Measurements from ENCODE around the gene TEX38.
A peak's percentile ranks its signal among the peaks of the same experiment; 100 is the strongest.
"Not testable (repeated sequence)": the region's sequence is repeated elsewhere in the genome, so short reads cannot be mapped to it uniquely, and the experiment has no call there.

The TEX38 gene

DNA sequence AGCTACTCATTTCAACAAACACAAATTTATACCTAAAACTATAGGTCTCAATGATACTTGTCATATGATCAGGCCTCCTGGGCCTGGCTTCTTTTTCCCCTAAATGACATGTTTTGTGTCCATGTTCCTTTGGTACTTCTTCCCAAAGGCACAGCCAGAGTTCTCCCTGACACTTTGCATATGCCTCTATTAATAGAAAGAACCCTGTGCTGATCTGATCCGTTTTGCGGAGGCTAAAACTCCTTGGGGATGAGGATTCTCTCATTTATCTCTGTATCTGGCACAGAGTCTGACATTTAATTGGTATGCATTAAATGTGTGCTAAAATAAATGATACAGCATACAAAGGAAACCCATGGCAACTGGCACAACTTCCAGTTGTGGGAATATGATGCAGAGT, 15.0 kb upstream of the TEX38 start:
- no peak for DNase-seq

DNA sequence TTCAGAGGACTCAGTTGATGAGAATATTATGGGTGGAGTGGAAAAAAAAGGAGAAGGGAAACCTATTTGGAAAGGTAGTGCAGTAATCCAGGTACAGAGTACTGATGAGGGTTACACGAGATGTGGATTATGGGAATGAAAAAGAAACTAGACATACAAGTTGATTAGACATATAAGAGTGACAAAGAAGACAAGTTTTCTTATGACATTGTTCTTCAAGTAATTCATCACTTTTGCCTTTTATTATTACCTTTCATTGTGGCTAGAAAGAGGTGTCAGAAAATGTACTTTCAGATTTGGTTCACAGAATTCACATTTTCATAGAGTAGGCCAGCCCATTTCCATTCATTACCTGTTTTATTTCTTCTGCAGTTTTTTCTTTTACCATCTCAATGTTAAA, 13.9 kb upstream of the TEX38 start:
- no peak for DNase-seq

DNA sequence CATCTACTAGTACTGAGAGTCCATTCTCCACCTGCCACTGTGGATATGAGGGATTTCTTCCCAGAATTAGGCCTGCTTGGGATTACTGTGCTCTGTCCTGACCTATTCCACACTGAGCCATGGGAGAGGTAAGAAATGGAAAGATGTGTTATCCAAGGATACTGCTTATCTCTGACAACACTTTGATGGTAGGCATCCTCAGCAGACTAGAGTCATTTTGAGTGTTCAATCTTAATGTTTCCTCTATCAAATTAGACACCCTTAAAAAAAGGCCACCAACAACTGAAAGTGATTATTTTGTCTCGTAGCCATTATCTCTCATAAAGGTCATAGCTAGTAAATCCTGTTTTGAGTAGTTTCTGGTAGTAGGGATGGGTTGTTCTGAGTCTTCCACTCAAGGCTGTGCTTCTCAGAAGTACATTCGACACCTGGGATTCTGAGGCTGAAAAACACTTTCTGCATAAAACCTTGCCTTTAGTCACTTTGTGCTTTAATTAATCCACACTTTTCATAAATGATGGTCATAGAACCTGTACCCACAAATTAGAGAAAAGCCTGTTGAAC, 12.3 kb upstream of the TEX38 start:
- no peak for DNase-seq

DNA sequence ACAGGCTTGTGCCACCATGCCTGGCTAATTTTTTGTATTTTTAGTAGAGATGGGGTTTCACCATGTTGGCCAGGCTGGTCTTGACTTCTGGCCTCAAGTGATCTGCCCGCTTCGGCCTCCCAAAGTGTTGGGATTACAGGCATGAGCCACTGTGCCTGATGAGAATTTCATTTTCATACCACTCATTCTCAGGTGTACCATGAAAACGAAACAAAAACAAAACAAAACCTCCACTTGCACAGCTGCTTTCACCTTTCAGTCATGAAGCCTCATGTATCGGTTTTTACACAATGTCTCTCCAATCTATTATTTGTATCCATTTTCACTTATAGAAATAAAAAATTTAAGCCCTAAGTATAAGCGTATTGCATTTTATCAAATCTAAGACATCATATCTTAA, 11.5 kb upstream of the TEX38 start:
- not testable (repeated sequence) for DNase-seq

DNA sequence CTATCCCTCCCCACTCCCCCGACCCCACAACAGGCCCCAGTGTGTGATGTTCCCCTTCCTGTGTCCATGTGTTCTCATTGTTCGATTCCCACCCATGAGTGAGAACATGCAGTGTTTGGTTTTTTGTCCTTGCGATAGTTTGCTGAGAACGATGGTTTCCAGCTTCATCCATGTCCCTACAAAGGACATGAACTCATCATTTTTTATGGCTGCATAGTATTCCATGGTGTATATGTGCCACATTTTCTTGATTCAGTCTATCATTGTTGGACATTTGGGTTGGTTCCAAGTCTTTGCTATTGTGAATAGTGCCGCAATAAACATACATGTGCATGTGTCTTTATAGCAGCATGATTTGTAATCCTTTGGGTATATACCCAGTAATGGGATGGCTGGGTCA, 8.7 kb upstream of the TEX38 start:
- DNase-seq = not testable (repeated sequence)

DNA sequence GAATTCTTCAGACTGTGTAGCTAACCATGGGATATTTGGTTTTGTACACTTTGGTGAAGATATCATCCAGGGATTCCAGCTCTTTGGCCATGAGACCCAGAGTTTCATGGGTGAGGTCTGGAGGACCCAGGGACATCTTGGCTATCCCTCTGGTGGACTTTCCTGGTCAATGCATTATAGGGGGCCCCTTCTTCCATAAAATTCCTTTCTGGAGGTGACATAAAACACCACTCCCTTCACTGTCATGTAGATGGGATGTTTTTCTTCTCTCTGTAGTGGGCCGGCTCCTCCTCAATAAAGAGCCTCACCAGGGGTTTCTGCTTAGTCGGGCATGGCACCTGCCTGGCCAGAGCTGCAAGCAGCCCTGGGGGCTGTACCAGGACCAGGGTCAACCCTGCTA, 5.7 kb upstream of the TEX38 start:
- DNase-seq = no peak

DNA sequence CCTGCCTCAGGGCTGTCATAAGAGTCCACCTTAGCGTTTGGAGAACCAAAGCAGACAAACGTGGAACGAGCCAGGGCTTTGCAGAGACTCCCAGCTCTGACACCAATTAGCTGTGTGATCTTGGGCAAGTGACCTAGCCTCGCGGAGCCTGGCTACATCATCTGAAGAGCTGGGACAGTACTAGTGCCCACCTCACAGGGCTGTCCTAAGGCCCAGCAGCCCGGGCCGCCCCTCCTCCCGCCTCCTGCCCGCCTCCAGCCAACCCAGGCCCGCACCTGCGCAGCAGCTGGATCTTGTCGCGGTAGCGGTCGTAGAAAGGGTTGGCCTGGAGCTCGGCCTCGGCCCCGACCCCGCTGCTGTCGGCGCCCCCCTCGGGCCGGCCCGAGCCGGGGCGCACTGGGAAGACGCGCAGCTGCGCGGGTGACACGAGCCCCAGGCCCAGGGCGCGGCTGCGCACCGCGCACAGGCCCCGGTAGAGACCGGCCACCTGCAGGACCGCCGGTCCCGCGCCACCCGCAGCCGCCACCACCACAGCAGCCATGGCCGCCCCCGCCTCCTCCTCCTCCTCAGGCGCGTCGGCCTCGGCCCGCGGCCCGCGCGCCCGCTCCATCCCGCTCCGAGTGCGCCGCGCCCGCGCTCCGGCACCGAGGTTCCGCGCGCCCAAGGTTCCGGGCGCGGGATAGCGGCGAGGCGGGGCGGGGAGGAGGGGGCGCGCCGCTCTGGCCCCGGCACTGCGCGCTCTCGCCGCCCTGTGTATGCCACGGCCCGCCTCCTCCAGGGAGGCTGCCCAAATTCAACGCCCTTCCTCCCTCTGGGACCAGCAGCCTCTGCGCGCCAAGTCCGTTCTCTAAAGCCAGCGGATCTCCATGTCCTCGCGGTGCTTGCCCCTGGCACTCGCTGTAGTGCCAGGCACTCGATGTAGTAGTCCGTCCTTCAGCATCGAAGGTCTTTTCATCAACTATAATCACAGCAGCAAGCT, 3.6 kb upstream of the TEX38 start, which contains the start of gene ATPAF1:
Gene ATPAF1 (minus strand): TSS at position 583 of the 979 bp plus-strand sequence. CDS start 42 bp downstream, at position 541.
- peak; percentile 36 to 42 for DNase-seq

DNA sequence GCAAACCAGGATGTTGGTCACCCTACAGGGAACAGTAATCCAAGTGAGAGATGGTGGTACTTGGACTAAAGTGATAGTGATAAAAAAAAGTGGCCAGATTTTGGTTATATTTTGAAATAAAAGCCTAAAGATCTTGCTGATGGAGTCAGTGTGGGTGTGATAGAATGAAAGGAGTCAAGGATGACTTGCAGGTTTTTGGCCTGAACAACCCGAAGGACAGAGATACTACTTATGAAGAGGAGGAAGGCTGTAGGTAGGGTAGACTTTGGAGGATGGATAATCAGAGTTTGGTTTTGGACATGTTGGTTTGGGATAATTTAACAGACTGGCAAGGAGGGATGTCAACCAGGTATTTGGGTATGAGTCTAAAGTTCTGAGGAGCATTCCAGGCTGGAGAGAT, 1.5 kb upstream of the TEX38 start:
- no peak for DNase-seq

DNA sequence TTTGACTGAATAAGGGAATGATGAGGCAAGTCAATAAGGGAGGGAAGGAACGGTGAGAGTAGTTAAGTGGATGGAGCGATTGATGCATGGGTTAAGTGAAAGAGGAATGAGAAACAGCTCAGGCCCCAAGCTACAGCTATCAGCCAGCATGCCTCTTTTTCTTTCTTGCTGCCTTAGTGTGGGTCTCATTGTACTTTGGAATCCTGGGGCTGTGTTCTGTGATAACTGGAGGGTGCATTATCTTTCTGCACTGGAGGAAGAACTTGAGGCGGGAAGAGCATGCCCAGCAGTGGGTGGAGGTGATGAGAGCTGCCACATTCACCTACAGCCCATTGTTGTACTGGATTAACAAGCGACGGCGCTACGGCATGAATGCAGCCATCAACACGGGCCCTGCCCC, 1.0 kb downstream of the TEX38 start:
- DNase-seq = no peak

DNA sequence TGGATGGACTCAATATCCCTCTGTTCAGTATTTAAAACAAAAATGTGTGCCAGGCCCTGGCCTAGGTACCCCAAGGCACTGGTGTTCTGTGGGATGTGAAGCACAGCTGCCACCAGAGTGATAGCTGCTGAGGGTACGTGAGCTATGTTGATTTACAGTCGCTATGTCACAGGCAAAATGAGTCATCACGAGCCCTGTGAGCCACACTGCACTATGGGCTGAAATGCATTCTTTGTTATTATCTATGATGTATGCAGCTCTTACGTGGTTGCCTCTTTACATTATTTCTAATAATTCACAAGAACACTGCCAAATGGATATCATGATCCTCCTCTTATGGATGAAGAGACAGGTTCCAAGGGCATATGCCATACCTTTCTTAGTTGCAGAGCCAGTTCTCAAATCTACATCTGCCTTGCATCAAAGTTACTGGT, 2.1 kb downstream of the TEX38 start:
- no peak for DNase-seq

DNA sequence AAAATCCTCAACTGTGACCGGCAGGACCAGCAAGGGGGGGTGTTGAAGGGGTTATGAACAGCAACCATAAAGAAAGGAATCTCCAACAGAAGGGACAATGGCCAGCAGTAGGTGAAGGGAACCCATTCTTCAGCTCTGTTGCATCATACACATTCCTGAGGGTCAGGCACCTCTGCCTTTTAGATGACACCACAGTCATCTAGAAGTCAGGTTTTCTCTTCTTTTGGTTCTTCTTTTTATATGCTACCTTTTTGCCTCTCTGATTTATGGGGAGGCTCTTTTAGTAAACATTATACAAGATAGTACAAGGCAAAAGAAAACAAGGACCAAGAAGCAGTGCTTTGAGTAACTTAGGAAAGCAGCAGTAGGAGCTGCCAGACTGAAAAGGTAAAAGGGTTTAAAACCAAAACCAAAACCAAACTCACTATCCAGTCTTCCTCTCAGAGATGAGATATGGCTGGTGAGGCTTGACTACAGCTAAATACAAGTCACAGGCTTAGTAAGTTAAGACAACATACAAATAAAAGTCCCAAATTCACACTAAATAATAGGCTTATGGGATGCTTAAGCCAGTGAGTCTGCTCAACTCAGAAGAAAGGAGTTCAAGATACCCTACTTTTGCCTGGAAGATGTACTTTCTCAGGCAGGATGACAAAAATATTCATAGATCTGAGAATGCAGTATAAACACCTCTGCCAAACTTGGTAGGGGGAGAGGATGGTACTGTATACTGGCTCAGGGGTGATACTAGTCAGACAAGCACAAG, 4.1 kb downstream of the TEX38 start:
- no peak for DNase-seq

DNA sequence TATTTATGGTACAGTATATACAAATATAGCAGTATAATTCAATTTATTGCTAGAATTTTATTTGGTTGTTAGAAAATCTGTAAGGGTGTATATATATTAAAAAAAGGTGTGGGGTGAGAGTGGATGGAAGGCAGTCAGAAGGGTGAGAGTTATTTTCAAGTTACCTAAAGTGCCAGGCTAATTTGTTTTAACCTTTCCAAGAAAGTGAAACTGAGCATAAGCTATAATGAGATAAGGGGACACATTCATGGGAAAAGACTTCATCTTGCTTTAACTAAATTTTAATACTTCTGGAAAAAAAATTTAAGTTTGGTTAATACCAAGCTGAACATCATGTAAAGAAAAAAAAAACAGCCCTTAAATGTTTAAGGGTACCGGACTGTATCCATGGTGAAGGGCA, 4.9 kb downstream of the TEX38 start:
- DNase-seq = no peak

DNA sequence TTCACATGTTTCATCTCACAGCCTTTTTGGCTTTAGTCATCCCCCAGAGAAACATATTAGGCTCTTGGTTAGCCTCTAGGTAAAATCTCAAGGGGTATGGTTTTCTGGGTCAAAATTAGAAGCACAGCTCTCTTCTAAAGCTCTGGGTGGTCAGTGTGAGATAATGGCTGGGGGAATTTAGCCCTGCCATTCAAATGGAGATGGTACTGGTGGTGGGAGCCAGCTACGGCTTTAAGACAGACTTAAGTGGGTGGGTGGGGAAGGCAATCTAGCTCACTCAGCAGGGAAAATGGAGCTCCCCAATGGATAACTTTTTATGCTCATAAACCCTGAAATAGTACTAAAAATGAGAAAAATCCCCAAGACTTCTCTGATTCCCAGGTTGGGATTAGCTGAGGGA, 5.7 kb downstream of the TEX38 start:
- DNase-seq = no peak

DNA sequence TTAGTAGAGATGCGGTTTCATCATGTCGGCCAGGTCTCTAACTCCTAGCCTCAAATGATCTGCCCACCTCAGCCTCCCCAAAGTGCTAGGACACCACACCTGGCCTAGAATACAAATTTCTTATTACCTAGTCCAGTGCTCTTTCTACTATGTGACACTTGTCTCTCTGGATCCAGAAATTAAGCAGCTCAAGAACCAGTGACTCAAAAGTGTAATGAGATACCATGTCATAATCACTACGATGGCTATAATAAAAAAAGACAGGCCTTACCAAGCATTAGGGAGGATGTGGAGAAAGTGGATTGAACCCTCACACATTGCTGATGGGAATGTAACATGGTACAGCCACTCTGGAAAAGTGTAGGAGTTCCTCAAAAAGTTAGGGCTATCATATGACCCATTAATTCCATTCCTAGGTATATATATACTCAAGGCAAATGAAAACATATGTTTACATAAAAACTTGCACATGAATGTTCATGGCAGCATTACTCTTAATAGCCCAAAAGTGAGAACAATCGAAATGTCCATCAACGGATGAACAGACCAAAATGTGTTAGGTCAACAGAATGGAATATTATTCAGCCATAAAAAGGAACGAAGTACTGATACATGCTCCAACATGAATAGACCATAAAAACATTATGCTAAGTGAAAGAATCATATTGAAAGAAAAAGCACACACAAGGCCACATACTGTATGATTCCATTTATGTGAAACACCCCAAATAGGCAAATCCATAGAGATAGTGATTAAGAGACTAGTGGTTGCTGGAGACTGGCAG, 8.3 kb downstream of the TEX38 start:
- no peak for DNase-seq

DNA sequence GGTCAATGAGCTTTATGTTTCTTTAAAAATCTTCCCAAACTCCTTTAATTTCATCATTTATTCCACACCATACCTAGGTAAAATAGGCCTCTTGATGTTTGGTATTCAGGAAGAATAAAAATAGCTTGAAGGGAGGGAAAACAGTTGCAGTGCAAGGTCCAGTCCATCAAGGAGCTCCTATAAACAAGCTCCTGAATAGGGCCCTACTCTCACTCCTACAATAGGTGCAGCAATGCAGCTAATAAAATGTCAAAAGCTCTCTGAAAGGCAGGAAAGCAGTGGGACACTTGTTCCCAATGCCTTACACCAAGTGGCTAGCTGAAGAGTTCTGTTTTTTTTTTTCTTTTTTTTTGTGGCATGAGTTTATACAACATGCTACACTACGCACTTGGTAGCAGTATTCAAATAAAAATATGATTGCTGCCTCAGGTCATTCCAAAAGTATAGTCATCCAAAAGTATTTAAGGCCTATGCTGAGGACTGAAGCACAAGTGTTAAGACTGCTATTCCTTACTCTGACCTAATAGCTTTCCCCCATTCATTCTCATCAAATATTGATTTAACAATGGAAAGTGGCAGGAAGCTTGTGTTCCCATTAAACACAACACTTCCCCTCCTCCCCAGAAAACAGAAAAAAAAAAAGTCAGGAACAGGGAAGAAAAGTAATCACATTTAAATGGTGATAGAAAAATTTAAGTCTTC, 9.8 kb downstream of the TEX38 start:
- DNase-seq = no peak

DNA sequence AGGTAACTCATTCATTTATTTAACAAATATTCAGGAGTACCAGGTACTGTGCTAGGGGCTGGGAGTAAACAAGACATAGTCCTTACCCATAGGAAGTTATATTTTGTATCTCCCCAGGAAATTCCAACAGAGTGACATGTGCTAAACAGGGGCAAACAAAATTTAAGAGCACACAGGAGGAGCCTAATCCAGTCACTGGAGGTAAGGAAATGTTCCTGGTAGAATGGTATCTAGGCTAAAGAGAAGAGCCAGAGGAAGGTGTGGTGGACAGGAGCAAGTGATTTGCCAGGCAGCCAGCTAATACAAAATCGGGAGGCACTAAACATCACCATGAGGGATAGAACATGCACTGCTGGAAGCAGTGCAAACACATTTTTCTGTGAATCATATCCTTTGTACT, 10.4 kb downstream of the TEX38 start:
- DNase-seq = no peak

DNA sequence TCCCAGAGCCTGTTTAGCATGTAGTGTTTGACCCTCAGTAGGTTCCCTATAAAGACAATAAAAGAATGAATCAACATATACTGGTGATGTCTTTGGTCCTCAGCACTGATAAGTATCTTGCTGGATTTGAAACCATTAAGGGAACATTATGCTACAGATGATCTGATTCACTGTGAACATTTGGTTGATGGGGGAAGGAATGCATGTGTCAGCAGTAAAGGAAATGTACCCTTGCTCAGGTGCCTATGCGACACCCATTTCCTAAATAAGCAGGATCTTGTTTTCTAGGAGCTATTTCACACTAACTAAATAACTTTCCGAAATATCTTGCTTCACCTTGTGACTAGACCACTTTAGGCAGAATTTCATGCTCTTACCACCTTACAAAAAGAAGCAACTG, 13.0 kb downstream of the TEX38 start:
- no peak for DNase-seq

DNA sequence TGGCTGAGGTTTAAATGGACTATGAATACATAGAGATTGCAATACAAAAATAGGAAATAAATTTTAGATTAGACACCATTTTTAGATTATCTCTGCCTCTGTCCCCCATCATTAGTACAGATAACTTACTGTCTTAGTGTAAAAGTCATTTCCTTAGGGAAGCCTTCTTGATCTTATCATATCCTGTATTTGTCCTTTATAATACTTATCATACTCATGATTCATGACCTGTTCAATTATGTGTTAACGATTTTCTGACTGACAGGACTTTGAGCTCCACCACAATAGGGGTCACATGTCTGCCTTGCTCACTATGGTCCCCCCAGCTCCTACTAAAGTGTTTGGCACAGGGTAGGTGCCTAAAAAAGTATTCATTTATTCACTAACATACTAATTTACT, 14.6 kb downstream of the TEX38 start:
- no peak for DNase-seq

DNA sequence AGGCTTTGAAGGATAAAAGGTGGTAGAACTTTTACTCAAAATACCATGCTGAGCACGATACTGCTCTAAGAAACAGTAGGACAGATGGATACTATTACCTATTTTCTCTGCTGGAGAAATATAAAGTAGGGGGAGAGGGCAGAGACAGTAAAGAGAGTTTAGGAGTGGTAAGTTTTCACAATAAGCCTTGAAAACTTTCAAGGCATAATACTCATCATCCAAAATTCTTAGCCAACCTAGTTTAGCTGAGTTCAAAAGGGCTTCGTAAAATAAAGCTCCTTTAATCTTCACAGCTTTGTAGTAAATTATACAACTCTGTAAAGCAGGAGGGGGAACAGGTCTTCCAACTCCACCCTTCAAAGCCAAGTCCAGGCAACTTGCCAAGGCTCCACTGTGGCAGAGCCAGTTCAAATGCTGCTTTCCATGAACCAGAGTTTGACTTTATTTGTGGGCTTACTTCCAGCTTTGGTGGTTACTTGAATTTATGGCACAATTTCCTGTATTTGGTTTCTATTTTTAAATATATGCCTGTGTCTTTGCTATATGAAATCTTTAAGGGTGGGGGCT, 15.5 kb downstream of the TEX38 start:
- DNase-seq = peak; percentile 69 to 73

DNA sequence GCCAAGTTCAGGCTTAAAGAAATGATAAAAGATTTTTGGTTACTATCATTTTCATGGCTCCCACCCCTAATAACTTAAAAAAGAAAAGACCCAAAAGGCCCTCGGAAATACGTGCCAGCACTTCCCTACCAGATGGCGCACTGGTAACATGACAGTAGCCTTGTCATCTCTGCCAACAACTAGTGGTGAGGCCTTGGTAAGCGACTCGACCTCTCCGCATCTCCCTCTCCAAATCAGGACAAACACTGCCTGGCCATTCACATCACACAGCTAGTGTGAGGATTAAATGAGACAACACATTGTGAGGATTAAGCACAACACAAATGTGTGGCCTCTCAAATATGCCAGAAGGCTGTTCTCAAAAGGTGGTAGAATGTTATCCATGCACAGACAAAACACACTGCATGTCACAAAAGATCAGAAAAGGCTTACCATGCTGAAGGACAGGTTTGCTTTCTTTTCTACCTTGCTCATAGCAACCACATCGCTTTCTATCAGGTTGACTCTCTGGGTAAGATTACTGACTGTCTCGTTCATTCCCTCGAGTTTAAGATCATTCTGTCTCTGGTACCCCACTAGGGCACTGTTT, 16.4 kb downstream of the TEX38 start:
- no peak for DNase-seq

DNA sequence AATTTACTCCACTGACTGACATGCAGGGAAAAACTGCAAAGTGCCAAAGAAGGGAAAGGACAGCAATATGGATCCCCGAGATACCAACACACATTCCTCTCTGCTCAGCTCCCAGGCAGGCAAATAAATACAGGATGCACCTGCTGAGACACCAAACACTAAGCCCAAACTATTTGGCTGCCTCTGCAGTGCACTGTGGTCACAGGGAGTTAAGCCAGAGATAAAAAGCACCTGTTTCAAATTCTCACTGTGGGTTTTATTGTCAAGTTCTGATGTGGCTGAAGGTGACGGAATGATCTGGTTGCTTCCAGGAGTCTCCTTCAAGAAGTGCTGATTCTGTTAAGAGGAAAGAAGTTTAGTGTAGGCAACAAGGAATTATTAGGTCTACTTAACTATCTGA, 17.7 kb downstream of the TEX38 start:
- DNase-seq = no peak

All from Kasumi-1 (cell line).